HepG2 (cell line): Measurements from ENCODE around the gene SLC35B4.

Experiments used
- IRF1 ChIP-seq: sonication (generic); formaldehyde crosslinking; IDR thresholded peaks from 2 replicates; pipeline ENCODE4 v1.4.0; 2020; ENCODE audit warnings: low read depth, mild to moderate bottlenecking, missing genetic modification reagents
- SSRP1 ChIP-seq: IDR thresholded peaks from 2 replicates; pipeline ENCODE4 v1.6.1; 2016; ENCODE audit warnings: control low read depth
- ZNF350 ChIP-seq: sonication (generic); formaldehyde crosslinking; IDR thresholded peaks from 2 replicates; pipeline ENCODE4 v1.4.0; 2020; ENCODE audit warnings: mild to moderate bottlenecking, low read depth, missing genetic modification reagents, borderline replicate concordance
- ZNF83 ChIP-seq: sonication (generic); formaldehyde crosslinking; IDR thresholded peaks from 2 replicates; pipeline ENCODE4 v1.4.0; 2020; ENCODE audit warnings: missing genetic modification reagents, mild to moderate bottlenecking, borderline replicate concordance
- TF ChIP-seq, protein P1 (sequence below): sonication (generic); formaldehyde crosslinking; IDR thresholded peaks from 2 replicates; pipeline ENCODE4 v1.9.0; 2022; ENCODE audit warnings: missing genetic modification reagents, mild to moderate bottlenecking, borderline replicate concordance

DNA sequence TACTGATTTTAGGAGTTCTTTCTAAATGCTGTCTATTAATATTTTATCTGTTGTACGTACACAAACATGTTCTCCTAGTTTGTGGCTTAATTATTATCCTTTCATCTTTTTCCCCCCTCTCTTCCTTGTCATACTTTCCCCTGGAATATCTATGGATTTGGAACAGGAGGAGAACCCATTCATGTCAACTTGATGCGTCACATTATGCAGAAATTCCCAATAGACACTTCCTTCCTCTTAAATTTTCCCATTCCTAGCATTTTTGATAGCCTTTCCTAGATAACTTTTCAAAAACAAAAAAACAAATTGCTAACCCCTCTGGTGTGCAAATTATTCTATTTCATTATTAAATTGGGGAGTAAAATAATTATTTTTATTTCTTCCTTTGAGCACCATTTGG is 36.2 kb downstream of the SLC35B4 start:
- TF ChIP-seq, protein P1, sequence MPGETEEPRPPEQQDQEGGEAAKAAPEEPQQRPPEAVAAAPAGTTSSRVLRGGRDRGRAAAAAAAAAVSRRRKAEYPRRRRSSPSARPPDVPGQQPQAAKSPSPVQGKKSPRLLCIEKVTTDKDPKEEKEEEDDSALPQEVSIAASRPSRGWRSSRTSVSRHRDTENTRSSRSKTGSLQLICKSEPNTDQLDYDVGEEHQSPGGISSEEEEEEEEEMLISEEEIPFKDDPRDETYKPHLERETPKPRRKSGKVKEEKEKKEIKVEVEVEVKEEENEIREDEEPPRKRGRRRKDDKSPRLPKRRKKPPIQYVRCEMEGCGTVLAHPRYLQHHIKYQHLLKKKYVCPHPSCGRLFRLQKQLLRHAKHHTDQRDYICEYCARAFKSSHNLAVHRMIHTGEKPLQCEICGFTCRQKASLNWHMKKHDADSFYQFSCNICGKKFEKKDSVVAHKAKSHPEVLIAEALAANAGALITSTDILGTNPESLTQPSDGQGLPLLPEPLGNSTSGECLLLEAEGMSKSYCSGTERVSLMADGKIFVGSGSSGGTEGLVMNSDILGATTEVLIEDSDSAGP (CRISPR knock-in tag) = no peak
- TF ChIP-seq ZNF83 (CRISPR knock-in tag) (no peak), ZNF350 (CRISPR knock-in tag) (no peak), IRF1 (CRISPR knock-in tag) (no peak), SSRP1 (CRISPR knock-in tag) (no peak)
